ENCODE data around the gene KCNH6.

KCNH6 gene, protein sequence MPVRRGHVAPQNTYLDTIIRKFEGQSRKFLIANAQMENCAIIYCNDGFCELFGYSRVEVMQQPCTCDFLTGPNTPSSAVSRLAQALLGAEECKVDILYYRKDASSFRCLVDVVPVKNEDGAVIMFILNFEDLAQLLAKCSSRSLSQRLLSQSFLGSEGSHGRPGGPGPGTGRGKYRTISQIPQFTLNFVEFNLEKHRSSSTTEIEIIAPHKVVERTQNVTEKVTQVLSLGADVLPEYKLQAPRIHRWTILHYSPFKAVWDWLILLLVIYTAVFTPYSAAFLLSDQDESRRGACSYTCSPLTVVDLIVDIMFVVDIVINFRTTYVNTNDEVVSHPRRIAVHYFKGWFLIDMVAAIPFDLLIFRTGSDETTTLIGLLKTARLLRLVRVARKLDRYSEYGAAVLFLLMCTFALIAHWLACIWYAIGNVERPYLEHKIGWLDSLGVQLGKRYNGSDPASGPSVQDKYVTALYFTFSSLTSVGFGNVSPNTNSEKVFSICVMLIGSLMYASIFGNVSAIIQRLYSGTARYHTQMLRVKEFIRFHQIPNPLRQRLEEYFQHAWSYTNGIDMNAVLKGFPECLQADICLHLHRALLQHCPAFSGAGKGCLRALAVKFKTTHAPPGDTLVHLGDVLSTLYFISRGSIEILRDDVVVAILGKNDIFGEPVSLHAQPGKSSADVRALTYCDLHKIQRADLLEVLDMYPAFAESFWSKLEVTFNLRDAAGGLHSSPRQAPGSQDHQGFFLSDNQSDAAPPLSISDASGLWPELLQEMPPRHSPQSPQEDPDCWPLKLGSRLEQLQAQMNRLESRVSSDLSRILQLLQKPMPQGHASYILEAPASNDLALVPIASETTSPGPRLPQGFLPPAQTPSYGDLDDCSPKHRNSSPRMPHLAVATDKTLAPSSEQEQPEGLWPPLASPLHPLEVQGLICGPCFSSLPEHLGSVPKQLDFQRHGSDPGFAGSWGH

DNA sequence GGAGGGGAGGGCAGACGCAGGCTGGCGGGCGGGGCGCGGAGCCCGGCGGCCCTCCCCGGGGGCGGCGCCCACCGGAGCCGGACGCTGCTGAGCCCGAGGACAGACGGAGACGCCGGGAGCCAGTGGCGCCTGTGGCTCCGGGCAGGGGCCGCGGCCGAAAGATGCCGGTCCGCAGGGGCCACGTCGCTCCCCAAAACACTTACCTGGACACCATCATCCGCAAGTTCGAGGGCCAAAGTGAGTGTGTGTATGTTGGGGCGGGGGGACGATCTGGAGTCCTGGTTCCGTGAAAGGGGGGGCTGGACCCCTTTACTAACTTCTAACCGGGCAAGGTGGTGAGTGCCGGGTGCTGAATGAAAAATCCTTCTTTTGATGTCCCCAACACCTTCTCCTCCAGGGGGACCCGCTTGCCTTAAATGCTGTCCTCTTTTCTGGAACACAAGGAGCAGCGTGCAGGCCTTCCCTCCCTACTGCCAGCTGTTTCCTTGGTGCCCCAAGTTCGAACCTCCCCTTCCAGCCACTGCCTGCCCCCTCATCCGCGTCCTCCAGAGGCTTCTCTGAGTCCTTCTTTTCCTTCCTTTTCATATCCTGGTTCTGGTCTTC, at the start of gene KCNH6:
TSS of gene KCNH6 (plus strand) at position 106 of the 603 bp plus-strand sequence. CDS start at position 162, 56 bp downstream.
- Mint-ChIP-seq H3K27ac (no peak within 1 kb of the TSS), H3K4me3 (peak within 1 kb of the TSS; percentile 40), H3K4me1 (peaks cover 9% of the 10 kb centered on the region), H3K36me3 (no peaks in the 10 kb centered on the region), H3K9me3 (no peaks in the 10 kb centered on the region)
- peak; percentile 3 for ATAC-seq
- no peak for DNase-seq (ENCODE audit: low spot score in 2 of 2)

DNA sequence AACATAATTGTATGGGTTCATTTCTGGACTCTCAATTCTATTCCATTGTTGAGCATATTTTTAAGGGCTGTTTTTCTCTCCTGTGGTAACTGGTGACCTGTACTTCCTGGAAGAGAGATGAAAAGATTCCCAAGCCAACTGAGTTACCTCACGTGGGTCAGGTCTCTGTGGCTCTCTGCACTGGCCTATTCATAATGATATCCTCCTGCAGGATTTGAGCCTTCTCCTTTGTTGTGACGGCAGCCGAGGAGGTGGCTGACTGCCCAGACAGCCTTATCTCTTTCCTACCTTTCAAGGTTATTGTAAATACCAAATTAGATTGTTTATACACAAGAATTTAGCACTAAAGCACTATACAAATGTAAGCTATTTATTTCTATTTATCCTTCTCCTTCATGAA, 49.0 kb upstream of the KCNH6 start:
- H3K27ac Mint-ChIP-seq = no peak overlapping the region
- no peaks in the 10 kb centered on the region for H3K9me3 Mint-ChIP-seq
- no peaks in the 10 kb centered on the region for H3K36me3 Mint-ChIP-seq
- H3K4me3 Mint-ChIP-seq = no peak overlapping the region
- ATAC-seq (no peak), DNase-seq (ENCODE audit: low spot score in 2 of 2) (no peak)
- peaks cover 22% of the 10 kb centered on the region for H3K4me1 Mint-ChIP-seq

DNA sequence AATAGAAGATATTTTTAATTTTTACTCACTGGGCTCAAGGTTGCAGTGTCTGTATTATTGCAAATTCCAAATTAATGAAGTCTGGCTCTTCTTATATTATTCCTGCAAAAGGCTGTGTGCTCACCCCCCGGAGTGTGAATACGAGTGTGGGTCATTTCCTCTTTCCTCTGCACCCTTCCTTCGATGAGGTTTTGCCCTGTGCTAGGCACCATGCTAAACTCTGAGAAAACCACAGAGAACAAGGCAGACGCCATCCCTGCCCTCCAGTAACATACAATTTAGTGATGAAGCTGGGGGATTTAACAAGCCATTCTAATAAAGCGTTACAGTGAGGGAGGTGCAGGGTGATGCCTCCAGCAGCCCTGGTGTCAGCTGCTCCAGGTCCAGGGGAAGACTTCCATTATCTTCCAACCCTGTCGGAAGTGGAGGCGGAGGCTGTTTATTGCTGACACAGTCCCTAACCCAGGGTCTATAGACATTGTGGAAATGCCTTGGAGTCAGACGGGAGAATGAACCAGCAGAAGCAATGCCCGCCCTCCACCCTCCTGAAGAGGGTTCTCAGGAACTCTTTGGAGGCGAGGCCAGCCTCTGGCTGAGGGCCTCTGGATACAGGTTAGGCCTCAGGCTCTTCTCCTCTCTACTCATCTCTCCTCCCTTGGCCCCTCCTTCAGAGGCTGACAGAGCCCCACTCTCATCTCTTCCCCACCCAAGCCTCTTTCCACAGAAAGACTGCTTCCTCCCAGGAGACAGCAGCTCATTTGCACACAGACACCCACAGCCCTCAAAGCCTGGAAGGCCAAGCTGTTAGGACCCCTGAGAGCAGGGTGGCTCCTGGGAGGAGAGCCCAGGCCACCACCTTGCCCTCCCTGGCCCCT, 48.3 kb upstream of the KCNH6 start:
- Mint-ChIP-seq H3K36me3 (no peaks in the 10 kb centered on the region), H3K27ac (no peak overlapping the region), H3K4me1 (peaks cover 25% of the 10 kb centered on the region), H3K4me3 (no peak overlapping the region), H3K9me3 (no peaks in the 10 kb centered on the region)
- ATAC-seq (no peak), DNase-seq (ENCODE audit: low spot score in 2 of 2) (no peak)

DNA sequence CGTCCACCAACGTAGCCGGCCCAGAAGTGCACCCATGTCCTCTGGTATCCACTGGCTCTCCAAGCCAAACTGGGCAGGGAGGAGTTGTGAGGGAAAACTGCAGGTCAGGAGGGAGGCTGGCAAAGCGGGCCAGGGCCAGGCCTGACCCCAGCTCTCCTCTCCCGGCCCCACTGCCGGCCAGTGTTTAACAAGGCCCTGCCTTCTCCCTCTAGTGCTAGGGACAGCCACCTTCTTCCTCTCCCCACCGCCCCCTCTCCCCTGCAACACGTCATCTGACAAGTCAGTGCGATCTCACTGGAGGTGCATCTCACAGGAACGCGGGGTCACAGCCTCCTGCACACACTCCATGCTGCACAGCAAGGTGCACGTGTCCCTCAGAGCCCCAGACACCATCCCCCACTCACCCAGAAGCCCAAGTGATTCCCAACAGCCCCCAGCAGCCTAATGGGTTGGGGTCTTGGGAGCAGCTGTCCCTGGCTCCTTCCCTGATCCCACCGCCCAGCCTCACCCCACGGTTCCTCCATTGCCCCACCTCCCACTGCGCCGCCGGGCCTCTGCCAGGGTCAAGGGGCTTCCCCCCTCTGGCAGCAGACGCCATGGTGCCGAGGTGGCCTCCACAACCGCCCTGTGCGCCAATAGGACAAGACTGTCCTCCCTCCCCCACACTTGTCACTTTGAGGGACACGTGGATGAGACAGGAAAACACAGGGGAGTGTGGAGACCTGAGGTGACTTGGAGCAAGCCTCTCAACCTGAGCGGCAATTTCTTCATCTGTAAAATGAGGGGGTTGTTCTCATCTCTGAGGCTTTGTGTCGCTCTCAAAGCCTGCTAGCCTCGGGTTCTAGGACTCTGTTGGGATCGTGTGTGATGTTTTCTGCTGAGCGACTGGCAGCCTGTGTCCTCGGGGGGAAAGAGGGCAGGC, 47.4 kb upstream of the KCNH6 start:
- Mint-ChIP-seq H3K9me3 (no peaks in the 10 kb centered on the region), H3K4me1 (peaks cover 25% of the 10 kb centered on the region), H3K4me3 (peak overlapping the region; percentile 76), H3K27ac (no peak overlapping the region), H3K36me3 (no peaks in the 10 kb centered on the region)
- ATAC-seq = no peak
- DNase-seq (ENCODE audit: low spot score in 2 of 2) = no peak

DNA sequence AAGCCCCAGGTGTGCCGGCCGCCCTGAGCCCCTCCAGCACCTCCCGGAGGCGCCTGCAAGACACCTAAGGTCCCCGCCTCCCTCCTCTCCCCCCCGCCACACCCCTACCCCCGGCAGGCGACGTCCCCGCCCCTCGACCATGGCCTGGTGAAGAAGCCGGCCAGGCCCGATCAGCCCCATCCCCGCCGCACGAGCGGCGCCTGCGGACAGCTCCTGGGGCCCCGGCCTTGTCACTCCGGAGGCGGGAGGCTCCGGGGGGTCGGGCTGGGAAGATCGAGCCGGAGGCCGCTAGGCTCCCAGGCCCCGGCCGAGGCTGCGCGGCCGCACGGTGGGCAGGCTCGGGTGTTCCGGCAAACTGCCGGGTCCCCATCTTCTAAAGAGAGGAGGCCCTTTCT, 46.7 kb upstream of the KCNH6 start:
- ATAC-seq (peak; percentile 29), DNase-seq (ENCODE audit: low spot score in 2 of 2) (peak in 1 of 2 donors; percentile 57)
- H3K4me1 Mint-ChIP-seq = peaks cover 25% of the 10 kb centered on the region
- H3K27ac Mint-ChIP-seq = no peak overlapping the region
- H3K9me3 Mint-ChIP-seq = no peaks in the 10 kb centered on the region
- no peaks in the 10 kb centered on the region for H3K36me3 Mint-ChIP-seq
- peak overlapping the region; percentile 76 for H3K4me3 Mint-ChIP-seq

DNA sequence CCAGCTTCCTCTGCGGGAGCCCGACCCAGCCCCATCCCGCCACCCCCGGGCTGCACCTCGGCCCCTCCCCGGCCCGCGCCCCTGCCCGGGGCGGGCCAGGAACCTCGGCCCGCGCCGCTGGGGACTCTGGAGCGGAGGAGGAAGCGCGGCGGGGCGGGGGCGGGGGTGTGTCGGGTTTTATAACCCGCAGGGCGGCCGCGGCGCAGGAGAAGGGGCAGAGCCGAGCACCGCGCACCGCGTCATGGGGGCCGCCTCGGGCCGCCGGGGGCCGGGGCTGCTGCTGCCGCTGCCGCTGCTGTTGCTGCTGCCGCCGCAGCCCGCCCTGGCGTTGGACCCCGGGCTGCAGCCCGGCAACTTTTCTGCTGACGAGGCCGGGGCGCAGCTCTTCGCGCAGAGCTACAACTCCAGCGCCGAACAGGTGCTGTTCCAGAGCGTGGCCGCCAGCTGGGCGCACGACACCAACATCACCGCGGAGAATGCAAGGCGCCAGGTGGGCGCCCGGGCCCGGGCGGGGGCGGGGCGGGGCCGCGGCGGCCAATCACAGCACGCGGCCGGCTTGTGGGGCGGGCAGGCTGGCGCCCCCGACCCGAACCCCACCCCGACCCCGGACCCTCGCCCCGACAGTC, 46.2 kb upstream of the KCNH6 start, which contains the start of gene ACE:
TSS of gene ACE (plus strand) at position 208 of the 626 bp plus-strand sequence. CDS start at position 242, 34 bp downstream.
- DNase-seq (ENCODE audit: low spot score in 2 of 2) (peak in 1 of 2 donors; percentile 56), ATAC-seq (peak; percentile 64)
- H3K9me3 Mint-ChIP-seq = no peaks in the 10 kb centered on the region
- peak within 1 kb of the TSS; percentile 76 for H3K4me3 Mint-ChIP-seq
- no peaks in the 10 kb centered on the region for H3K36me3 Mint-ChIP-seq
- H3K4me1 Mint-ChIP-seq = peaks cover 25% of the 10 kb centered on the region
- H3K27ac Mint-ChIP-seq = peak within 1 kb of the TSS; percentile 20

DNA sequence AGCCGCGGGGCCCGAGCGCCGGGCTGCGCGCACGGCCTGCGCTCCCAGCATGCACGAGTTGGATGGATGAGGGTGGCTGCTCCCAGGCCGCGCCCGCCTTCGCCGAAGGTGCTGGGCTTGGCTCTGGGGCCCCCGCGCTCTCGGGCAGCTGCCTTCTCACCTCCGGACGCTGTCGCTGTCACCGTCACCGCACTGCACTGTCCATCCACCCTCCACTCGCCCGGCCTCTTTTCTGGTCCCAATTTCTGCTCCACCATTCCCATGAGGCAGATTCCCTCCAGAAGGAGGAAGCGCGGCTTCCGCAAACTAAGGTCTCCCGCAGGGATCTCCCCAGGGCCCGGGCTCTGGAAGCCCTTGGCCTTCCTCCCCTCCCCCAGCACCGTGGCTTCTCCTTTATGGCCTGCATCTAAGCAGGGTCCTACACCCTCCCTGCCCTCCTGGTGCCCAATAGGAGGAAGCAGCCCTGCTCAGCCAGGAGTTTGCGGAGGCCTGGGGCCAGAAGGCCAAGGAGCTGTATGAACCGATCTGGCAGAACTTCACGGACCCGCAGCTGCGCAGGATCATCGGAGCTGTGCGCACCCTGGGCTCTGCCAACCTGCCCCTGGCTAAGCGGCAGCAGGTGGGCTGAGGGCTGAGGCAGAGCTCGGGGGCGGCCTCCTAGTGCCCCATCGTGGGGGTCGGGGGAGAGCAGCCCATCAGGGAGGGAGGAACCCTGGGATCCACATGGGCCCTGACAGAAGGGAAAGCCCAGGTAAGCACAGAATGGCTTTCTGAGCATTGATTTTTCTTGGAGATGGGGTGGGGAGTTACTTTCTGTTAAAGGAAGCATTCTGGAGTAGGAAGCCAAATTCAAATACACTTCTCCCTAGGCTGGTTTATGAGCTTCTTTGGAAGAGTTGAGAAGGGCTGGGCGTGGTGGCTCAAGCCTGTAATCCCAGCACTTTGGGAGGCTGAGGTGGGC, 45.4 kb upstream of the KCNH6 start:
- Mint-ChIP-seq H3K27ac (peak overlapping the region; percentile 20), H3K4me3 (peak overlapping the region; percentile 76), H3K4me1 (peaks cover 25% of the 10 kb centered on the region), H3K36me3 (no peaks in the 10 kb centered on the region), H3K9me3 (no peaks in the 10 kb centered on the region)
- ATAC-seq = peak; percentile 24
- no peak for DNase-seq (ENCODE audit: low spot score in 2 of 2)

DNA sequence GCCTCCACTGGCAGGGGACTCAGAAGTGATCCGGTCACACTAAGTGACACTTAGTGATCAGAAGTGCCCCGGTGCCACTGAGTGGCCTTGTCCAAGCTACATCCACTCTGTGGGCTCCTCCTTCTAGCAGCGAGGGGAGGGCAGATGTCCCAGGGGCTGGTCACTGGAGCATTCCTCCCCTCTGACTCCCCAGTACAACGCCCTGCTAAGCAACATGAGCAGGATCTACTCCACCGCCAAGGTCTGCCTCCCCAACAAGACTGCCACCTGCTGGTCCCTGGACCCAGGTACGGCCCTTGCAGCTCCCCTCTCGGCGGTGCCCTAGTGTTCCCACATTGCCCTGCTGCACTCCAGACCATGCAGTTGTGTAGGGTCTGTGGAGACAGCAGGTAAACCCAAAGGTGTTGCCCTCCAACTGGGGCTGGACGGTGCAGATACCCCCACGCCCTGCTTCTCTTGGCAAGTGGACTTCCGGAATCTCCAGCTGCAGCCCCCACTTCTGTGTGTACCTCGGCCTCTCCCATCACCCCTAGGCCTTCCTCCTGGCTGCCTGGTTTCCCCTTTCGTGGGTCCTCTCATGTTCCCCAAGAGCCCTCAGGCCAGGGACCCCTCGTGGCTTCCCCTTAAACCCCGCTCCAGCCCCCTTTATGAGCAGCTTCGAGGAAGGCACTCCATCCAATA, 44.2 kb upstream of the KCNH6 start:
- DNase-seq (ENCODE audit: low spot score in 2 of 2) = peak; percentile 56 to 86

DNA sequence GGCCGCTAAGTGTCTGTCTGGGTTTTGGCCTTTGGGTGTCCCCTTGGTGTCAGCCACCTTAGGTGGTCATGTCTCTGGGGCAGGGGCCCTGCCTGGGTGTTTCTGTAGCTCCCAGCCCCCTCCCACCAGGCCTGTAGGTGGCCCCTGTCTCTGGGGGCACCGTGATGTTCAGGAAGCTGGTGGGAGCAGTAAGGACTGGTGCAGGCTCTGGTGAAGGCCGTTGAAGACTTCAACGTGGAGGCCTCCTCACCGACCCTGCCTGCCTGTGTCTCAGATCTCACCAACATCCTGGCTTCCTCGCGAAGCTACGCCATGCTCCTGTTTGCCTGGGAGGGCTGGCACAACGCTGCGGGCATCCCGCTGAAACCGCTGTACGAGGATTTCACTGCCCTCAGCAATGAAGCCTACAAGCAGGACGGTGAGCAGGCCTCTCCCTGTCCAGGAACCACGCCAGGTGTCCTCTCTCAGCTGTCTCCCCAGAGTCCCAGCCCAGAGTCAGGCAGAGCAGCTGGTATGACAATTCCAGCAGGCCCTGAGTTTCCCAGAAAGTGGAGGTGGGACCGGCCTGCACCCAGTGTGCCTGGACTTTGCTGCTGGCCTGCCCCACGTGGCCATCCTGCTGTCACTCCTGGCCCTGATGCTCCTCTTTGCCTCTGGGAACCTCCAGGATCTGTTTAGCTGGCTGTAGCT, 43.5 kb upstream of the KCNH6 start:
- Mint-ChIP-seq H3K4me3 (no peak overlapping the region), H3K4me1 (peaks cover 25% of the 10 kb centered on the region), H3K9me3 (no peaks in the 10 kb centered on the region), H3K27ac (no peak overlapping the region), H3K36me3 (no peaks in the 10 kb centered on the region)
- no peak for DNase-seq (ENCODE audit: low spot score in 2 of 2)
- ATAC-seq = no peak

More for the DNA sequence above, 44.2 kb upstream of the KCNH6 start:
- Mint-ChIP-seq H3K9me3 (no peaks in the 10 kb centered on the region), H3K27ac (no peak overlapping the region), H3K36me3 (no peaks in the 10 kb centered on the region), H3K4me1 (peaks cover 25% of the 10 kb centered on the region), H3K4me3 (peak overlapping the region; percentile 76)
- ATAC-seq = peak; percentile 87

DNA sequence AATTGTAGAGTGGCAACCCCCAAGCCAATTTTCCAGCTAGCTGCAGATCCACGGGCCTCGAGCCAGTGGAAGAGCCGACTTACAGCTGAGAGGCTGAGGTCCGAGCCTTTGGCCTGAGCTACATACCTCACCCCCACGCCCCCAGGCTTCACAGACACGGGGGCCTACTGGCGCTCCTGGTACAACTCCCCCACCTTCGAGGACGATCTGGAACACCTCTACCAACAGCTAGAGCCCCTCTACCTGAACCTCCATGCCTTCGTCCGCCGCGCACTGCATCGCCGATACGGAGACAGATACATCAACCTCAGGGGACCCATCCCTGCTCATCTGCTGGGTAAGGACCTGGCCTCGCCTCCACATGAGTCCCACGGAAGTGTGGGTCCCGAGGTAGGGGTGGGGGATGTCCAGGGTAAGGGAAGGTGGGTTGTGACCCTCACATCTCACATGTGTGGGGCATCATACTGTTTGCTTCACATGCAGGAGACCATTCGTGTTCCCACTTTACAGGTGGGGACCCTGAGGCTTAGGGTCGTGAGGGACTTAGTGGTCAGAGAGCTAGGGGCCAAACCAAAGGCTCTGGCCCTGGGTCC, 42.9 kb upstream of the KCNH6 start:
- no peak for DNase-seq (ENCODE audit: low spot score in 2 of 2)
- H3K36me3 Mint-ChIP-seq = no peaks in the 10 kb centered on the region
- ATAC-seq = no peak

DNA sequence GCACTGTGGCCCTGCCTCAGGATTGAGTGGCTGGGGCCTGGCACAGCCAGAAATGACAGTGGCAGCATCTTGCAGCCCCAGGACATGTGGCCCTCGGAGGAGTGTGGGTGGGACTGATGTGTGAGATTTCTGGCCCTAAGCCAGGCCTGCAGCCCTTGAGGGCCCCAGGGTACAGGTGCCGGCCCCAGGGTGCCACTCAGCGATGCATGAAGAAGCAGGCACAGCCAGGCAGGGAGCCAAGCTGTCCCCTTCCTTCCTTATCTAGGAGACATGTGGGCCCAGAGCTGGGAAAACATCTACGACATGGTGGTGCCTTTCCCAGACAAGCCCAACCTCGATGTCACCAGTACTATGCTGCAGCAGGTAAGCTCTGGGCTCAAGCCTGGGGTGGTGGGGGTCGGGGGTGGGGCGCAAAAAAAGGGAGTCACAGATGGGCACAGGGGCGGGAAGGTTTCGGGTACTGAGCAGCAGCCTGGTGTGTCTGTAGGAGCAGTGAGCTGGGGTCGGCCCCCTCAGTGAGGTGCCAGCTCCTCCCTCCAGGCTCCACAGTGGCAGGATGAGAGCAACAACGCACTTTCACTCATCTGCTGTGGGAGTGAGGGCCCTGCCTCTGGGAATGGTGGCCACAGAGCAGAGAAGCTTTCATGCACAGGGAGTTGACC, 42.2 kb upstream of the KCNH6 start:
- Mint-ChIP-seq H3K36me3 (no peaks in the 10 kb centered on the region), H3K4me1 (peaks cover 16% of the 10 kb centered on the region), H3K9me3 (no peaks in the 10 kb centered on the region), H3K27ac (no peak overlapping the region), H3K4me3 (no peak overlapping the region)
- ATAC-seq (no peak), DNase-seq (ENCODE audit: low spot score in 2 of 2) (no peak)

More for the DNA sequence above, 42.9 kb upstream of the KCNH6 start:
- Mint-ChIP-seq H3K9me3 (no peaks in the 10 kb centered on the region), H3K27ac (no peak overlapping the region), H3K4me1 (peaks cover 22% of the 10 kb centered on the region), H3K4me3 (no peak overlapping the region)

Data from stimulated activated effector memory CD8-positive, alpha-beta T cell treated with anti-CD3 and anti-CD28 coated beads, Interleukin-12 subunit alpha, Interleukin-12 subunit beta, amount 100 ng/mL, for 72 hours (primary cell).